ENCODE data around the gene GP9.

GRCh38 chr3:129104498-129105079 is 44.0 kb downstream of the GP9 start:
- TF ChIP-seq CBX3 (IDR thresholded peaks at IDR 0.05; ENCODE audit: borderline replicate concordance in 1 of 2, low read length in 2 of 2) (no peak), SMAD1 (IDR thresholded peaks at IDR 0.05; ENCODE audit: low read depth, low read length, partially characterized antibody) (no peak), ZNF174 (CRISPR knock-in tag; IDR thresholded peaks at IDR 0.05) (no peak), POLR2AphosphoS5 (IDR thresholded peaks at IDR 0.05; ENCODE audit: control insufficient read depth, insufficient read depth, low read depth, low read length) (no peak), SAP30 (IDR thresholded peaks at IDR 0.05; ENCODE audit: borderline replicate concordance, insufficient read depth, low read depth, low read length, poor library complexity, severe bottlenecking) (no peak), ZNF280B (CRISPR knock-in tag; IDR thresholded peaks at IDR 0.05) (no peak)
- TF ChIP-seq, protein P1, sequence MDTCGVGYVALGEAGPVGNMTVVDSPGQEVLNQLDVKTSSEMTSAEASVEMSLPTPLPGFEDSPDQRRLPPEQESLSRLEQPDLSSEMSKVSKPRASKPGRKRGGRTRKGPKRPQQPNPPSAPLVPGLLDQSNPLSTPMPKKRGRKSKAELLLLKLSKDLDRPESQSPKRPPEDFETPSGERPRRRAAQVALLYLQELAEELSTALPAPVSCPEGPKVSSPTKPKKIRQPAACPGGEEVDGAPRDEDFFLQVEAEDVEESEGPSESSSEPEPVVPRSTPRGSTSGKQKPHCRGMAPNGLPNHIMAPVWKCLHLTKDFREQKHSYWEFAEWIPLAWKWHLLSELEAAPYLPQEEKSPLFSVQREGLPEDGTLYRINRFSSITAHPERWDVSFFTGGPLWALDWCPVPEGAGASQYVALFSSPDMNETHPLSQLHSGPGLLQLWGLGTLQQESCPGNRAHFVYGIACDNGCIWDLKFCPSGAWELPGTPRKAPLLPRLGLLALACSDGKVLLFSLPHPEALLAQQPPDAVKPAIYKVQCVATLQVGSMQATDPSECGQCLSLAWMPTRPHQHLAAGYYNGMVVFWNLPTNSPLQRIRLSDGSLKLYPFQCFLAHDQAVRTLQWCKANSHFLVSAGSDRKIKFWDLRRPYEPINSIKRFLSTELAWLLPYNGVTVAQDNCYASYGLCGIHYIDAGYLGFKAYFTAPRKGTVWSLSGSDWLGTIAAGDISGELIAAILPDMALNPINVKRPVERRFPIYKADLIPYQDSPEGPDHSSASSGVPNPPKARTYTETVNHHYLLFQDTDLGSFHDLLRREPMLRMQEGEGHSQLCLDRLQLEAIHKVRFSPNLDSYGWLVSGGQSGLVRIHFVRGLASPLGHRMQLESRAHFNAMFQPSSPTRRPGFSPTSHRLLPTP (IDR thresholded peaks at IDR 0.05; ENCODE audit: borderline replicate concordance, extremely low read depth, insufficient read length): no peak
